ENCODE data around the gene SHROOM2. TPM values are rescaled to one million over a fixed set of nuclear protein-coding genes. Genes with fewer than 3 reads are reported as not detected.
"Not testable (repeated sequence)": the region's sequence is repeated elsewhere in the genome, so short reads cannot be mapped to it uniquely, and the experiment has no call there.

Gene SHROOM2
- total RNA-seq, 1 experiment from 2014 or later, result 8.5 TPM

- no peak for DNase-seq (ENCODE audit: low read depth)
Measured at GRCh38 chrX:9785254-9785943, 830 bp upstream of the SHROOM2 start.

GRCh38 chrX:9786798-9787635, 788 bp downstream of the SHROOM2 start:
- DNase-seq (ENCODE audit: low read depth), result no peak

- DNase-seq (ENCODE audit: low read depth), result peak; percentile 28
Measured at GRCh38 chrX:9788911-9789310, 2.7 kb downstream of the SHROOM2 start.

- peak; percentile 21 for DNase-seq (ENCODE audit: low read depth)
Measured at GRCh38 chrX:9789555-9789954, 3.3 kb downstream of the SHROOM2 start.

GRCh38 chrX:9790866-9791265, 4.6 kb downstream of the SHROOM2 start:
- DNase-seq (ENCODE audit: low read depth), result no peak

- no peak for DNase-seq (ENCODE audit: low read depth)
Measured at GRCh38 chrX:9794495-9794894, 8.3 kb downstream of the SHROOM2 start.

- DNase-seq (ENCODE audit: low read depth), result no peak
Measured at GRCh38 chrX:9797384-9798360, 11.4 kb downstream of the SHROOM2 start.

- no peak for DNase-seq (ENCODE audit: low read depth)
Measured at GRCh38 chrX:9802737-9803136, 16.5 kb downstream of the SHROOM2 start.

GRCh38 chrX:9804444-9804843, 18.2 kb downstream of the SHROOM2 start:
- DNase-seq (ENCODE audit: low read depth), result no peak

GRCh38 chrX:9805956-9806355, 19.7 kb downstream of the SHROOM2 start:
- DNase-seq (ENCODE audit: low read depth), result no peak

GRCh38 chrX:9807355-9808182, 21.3 kb downstream of the SHROOM2 start:
- DNase-seq (ENCODE audit: low read depth), result no peak

- DNase-seq (ENCODE audit: low read depth), result not testable (repeated sequence)
Measured at GRCh38 chrX:9809876-9810275, 23.6 kb downstream of the SHROOM2 start.

- DNase-seq (ENCODE audit: low read depth), result not testable (repeated sequence)
Measured at GRCh38 chrX:9811086-9811485, 24.9 kb downstream of the SHROOM2 start.

- DNase-seq (ENCODE audit: low read depth), result peak; percentile 77
Measured at GRCh38 chrX:9816084-9816700, 30.0 kb downstream of the SHROOM2 start.

- no peak for DNase-seq (ENCODE audit: low read depth)
Measured at GRCh38 chrX:9821572-9821971, 35.3 kb downstream of the SHROOM2 start.

- DNase-seq (ENCODE audit: low read depth), result no peak
Measured at GRCh38 chrX:9824554-9824953, 38.3 kb downstream of the SHROOM2 start.

- DNase-seq (ENCODE audit: low read depth), result no peak
Measured at GRCh38 chrX:9825129-9825790, 39.0 kb downstream of the SHROOM2 start.

- no peak for DNase-seq (ENCODE audit: low read depth)
Measured at GRCh38 chrX:9825966-9826365, 39.7 kb downstream of the SHROOM2 start.

GRCh38 chrX:9829308-9830267, 43.4 kb downstream of the SHROOM2 start:
- peak; percentile 79 for DNase-seq (ENCODE audit: low read depth)
